Raji (cell line): Measurements from ENCODE around the gene ZNF282.

Experiments used
- POLR2A ChIP-seq: IDR thresholded peaks from 2 replicates; pipeline ENCODE4 v1.6.1; 2011; ENCODE audit warnings: low read depth, low read length, control low read depth; ENCODE audit not compliant: insufficient read depth

Gene ZNF282

DNA sequence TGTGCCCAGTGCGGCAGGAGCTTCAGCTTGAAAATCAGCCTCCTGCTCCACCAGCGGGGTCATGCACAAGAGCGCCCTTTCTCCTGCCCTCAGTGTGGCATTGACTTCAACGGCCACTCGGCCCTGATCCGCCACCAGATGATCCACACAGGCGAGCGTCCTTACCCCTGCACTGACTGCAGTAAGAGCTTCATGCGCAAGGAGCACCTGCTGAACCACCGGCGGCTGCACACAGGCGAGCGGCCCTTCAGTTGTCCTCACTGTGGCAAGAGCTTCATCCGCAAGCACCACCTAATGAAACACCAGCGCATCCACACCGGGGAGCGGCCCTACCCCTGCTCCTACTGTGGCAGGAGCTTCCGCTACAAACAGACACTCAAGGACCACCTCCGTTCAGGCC, 16.1 kb upstream of the ZNF282 start:
- TF ChIP-seq POLR2A, result no peak

DNA sequence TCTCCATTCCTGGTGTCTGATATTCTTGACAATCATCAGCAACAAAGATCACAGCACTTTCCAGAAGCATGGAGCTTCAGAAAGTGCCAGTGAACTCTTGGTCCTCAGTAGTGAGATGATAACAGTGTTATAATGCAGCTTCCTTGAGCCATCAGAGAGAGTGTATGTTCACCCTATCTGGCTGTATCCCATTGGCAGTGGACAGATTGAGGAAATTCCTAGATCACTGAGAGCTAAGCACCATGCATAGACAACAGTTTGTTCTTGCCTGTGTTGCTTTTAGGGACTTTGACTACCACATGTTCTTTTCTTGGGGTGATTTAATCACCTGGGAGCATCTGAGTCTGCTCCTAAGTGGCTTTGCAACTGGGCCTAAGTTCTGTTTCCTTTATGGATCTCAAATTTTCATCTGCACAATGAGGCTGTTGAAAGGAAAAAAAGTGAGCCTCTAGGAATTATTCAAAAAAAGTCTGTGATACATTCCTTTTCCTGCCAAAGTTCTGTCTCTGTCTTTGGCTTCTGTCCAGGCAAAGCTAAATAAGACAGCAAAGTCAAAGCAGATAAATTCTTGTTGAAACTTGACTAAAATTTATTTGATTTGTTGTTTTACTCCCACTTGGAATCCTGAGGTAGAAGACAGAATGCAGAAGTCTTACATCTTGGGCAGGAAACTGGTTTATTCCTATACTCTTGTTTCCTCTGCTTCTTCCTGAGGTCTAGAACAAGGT, 14.5 kb upstream of the ZNF282 start:
- no peak for TF ChIP-seq POLR2A

DNA sequence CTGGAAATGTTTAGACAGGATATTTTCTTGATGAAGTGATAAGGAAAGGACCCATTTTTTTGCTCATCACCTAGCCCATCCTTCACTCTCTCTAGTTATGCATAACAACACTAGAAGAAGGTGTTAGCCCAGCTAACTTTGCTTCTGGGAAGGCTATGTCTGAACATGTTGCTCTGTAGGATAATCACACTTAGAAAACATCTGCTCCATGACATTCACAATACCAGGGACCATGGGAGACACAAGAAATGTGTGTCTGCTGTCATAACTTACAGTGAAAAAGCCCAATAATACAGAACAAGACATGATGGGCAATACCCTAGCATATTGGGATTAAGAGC, 13.9 kb upstream of the ZNF282 start:
- TF ChIP-seq POLR2A, result no peak

DNA sequence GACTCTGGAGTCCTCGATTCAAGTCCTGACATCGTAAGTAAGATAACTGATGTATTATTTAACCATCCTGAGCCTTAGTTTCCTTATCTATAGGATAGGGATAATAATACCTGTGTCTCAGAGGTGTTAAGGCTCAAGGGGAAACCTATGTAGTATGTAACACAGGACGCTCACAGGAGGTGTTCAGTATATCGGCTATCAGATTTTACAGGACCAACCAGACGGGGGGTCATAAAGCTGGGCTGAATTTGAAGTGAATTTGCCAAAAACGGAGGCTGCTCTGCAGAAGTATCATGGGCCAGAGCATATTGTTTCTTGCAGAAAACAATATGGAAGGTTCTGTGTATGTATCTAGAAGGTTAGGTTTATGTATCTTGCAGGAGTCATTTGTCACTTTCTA, 11.1 kb upstream of the ZNF282 start:
- TF ChIP-seq POLR2A, result no peak

DNA sequence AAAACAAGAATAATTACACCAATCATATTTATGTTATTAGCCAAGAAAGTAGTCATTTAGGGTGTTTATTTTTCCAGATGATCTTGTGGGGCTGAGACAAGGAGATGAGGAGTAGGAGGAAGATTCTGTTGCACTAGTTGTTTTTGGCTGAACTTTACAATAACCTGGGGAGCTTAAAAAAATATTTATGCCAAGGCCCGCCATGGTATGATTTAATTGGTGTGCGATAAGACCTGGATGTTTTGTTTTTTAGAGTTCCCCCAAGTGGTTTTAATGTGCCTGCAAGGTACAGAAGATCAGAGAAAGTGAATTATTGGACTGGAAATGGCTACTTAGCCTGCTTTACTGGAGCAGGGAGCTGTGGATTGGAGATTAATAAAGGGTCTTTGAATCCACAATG, 7.1 kb upstream of the ZNF282 start:
- TF ChIP-seq POLR2A, result no peak

DNA sequence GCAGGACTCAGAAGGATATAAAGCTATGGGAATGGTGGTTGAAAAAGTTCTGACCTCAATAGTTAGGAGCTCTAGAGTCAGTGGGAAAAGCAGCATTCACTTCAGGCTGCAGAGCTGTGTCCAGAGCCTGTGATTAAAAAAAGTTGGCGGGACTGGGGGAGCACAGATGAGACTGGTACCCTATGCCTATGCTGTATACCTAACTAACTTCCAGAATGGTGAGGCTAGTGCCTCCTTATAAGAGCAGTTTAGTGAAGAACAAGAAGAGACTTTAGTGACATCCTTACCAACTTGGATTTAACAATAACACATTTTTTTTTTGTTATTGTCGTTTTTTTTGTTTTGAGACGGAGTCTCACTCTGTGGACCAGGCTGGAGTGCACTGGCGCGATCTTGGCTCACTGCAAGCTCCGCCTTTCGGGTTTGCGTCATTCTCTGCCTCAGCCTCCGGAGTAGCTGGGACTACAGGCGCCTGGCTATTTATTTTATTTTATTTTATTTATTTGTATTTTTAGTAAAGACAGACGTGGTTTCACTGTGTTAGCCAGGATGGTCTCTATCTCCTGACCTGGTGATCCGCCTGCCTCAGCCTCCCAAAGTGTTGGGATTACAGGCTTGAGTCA, 6.6 kb upstream of the ZNF282 start:
- TF ChIP-seq POLR2A, result no peak

DNA sequence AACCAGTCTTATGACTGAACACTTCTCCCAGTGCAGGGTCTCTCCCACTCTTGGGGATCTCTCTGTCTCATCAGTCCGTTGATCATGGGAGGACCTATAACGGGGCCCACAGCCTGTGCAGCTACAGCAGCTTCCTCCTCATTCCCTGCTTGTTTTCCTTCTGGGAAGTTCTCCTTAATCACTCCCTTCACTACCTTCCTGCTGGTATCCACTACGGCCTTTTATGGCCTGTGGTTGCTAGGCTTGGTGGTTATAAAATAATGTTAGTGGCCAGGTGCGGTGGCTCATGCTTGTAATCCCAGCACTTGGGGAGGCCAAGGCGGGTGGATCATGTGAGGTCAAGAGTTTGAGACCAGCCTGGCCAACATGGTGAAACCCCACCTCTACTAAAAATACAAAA, 3.5 kb upstream of the ZNF282 start:
- no peak for TF ChIP-seq POLR2A

DNA sequence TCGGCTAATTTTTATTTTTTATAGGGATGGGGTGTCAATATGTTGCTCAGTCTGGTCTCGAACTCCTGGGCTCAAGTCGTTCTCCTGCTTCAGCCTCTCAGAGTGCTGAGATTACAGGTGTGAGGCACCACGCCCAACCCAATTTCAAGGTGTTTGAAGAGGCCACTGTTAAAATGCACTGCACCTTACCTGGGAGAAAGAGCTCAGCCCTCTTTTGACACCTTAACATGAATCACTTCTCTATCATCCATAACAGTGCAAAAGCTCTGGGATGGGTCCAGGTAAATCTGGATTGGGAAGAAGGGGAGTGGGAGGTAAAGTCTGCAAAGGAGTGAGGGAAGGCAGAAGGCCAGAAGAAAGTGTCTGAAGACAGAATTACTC, 557 bp upstream of the ZNF282 start:
- no peak for TF ChIP-seq POLR2A

DNA sequence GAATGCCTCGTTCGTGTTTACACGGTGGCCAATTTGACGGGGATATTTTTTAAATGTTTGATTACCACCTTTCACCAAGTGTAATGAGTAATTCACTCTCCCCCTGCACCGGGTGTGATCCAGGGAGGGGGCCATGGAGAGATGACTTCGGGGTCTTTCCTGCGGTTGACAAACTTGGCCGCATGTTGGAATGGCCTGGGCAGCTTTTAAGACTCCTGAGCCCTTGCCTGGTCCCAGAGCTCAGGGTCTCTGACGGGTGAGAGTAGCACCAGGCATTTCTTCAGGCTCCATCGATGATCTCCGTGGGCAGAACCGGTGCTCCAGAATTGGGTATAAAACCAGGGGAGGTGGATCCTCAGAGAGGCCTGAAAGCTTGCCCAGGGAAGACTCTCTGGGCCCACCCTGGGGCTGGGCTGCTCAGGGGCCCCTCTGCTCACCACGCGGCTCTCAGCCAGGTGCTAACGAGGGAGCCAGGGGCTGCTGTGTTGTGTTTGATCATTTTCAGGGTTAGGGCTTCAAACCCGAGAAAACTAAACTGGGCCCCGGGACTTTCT, 882 bp downstream of the ZNF282 start:
- TF ChIP-seq POLR2A, result no peak

DNA sequence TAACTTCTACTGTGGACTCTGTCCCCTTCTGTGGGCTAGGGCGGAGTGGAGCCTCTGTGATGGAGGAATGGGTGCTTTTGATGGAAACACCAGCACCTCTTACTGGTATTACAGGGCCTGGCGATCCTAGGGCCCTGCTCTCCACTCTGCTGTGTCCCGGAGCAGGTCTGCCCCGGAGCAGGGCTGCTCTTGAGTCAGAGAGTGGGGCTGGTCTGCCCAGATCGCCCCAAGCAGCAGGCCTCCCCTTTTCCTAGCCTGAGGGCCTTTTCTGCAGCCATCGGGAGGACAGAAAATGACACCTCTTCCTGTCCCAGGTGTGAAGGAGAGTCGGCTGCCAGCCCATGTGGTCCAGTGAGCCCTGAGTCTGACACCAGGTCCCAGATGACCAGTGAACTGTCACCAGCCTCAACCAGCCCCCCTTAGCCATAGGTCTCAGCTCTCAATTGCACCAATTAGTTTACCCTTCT, 1.4 kb downstream of the ZNF282 start:
- TF ChIP-seq POLR2A, result no peak

DNA sequence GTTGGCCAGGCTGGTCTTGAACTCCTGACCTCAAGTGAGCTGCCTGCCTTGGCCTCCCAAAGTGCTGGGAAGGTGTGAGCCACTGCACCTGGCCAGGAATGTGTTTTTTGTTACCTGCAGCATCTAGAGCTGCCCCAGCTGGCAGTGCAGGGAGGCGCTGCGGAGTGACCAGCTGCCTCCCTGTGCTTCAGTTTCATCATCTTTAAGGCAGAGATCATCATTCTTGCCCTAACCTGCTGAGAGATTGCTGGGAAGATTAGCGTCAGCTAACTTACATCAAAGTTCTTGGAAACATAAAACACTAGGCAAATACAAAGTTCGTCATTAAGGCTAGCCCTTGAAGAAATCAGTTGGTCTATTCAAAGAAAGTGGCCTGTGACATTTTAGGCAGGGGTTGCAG, 2.3 kb downstream of the ZNF282 start:
- TF ChIP-seq POLR2A, result no peak

DNA sequence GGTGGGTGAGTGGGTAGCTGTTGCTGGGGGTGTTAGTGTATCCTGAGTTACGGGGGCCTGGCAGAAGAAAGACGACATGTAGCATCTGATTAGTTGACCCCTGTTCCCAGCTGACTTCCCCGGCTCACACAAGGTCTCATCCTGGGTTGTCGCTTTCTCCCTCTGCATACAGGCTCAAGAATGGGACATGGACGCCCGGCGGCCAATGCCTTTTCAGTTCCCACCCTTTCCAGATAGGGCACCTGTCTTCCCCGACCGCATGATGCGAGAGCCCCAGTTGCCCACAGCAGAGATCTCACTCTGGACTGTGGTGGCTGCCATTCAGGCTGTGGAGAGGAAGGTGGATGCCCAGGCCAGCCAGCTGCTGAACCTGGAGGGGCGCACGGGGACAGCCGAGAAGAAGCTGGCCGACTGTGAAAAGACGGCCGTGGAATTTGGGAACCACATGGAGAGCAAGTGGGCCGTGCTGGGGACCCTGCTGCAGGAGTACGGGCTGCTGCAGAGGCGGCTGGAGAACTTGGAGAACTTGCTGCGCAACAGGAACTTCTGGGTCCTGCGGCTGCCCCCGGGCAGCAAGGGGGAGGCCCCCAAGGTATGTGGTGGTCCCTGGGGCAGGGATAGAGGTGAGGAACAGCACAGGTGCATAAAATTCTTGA, 2.9 kb downstream of the ZNF282 start:
- TF ChIP-seq POLR2A, result no peak

DNA sequence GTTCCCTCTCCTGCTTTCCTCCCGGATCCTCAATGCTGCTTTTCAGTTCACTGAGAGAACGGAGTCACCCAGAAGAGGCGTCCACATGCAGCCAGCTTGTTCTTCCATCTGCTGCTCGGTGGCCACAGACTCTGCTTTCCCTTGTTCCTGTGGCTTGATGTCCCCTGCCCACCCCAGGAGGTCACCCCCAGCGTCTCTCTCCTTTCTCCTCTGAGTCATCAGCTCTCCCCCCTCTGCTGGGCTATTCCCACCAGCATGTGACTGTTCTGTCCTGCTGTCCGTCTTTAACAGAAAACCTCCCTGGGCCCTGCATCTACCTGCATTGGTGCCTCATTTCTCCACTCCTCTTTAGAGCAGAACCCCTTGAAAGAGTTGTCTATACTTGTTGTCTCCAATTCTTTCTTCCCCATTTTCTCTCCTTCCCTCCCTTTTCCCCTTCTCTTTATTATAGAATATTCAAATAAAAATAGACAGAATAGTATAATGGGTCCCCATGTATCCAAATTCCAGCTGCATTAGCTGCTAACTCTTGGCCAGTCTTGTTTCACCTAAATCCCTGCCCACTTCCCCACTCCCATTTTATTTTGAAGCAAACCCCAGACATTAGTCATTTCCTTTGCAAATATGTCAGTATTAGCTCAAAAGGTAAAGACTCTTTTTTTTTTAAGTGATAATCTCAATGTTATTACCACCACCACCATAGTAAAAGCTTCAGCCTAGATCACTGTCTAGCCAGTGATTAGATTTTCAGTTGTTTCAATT, 4.1 kb downstream of the ZNF282 start:
- TF ChIP-seq POLR2A, result no peak

DNA sequence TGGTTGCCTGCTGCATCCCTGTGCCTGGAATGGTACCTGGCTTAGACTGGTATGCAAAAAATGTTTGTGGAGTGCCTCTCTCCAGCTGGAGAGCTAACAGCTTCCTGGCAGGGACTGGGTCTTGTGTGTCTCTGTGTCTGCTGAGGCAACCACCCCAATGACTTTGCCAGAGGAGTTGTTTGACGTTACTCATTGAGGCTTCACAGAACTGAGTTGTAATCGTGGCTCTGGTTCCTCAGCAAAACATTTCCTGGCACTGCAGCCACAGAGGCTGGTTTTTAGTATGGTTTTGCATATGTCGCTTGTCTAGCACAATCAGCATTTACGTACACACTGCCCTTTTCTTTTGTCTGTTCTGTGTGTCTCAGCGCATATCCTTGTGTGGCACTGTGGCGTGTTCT, 7.5 kb downstream of the ZNF282 start:
- no peak for TF ChIP-seq POLR2A

DNA sequence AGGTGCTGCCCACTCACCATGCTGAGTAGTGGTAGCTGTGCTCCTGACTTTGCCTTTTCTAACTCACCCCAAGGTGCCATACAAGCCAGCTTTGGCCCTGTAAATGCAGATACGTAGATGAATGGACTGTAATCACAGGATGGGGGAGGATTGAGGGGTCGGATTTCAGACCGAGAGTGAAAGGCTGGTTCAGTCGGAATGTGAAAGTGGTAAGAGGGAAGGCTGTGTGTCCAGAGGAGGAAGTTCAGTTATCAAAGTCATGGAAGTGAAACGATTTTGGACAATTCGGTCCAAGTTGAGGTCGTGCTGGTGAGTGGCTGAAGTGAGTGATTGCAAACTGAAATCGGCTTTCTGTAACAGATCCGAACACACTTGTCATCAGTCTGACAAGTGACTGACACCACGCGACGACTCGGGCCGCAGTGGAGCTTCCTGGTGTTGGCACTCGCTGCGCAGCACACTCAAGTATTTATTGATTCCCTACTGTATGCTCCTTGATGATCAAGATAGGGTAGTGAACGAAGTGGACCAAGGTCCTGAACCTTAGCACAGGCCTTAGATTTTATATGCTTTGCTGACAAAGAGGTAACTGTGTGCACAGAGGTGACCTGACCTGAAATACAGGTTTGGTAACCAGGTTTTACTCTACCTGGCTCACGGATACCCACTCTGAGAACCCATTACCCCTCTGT, 10.5 kb downstream of the ZNF282 start:
- TF ChIP-seq POLR2A, result no peak
